Measurements from ENCODE around the gene SYNPO2. TPM values are rescaled to one million over a fixed set of nuclear protein-coding genes. Genes with fewer than 3 reads are reported as not detected.

SYNPO2 gene
- total and polyA plus RNA-seq, 2 of the 13 experiments (the other 11 are each of a cell fraction or from before 2014, with no cell fraction given), result not detected

- TF ChIP-seq ZBTB49 (CRISPR knock-in tag; IDR thresholded peaks at IDR 0.05; ENCODE audit: borderline replicate concordance) (no peak), ZNF513 (CRISPR knock-in tag; conservative IDR thresholded peaks at IDR 0.05) (no peak)
- TF ChIP-seq, protein P1, sequence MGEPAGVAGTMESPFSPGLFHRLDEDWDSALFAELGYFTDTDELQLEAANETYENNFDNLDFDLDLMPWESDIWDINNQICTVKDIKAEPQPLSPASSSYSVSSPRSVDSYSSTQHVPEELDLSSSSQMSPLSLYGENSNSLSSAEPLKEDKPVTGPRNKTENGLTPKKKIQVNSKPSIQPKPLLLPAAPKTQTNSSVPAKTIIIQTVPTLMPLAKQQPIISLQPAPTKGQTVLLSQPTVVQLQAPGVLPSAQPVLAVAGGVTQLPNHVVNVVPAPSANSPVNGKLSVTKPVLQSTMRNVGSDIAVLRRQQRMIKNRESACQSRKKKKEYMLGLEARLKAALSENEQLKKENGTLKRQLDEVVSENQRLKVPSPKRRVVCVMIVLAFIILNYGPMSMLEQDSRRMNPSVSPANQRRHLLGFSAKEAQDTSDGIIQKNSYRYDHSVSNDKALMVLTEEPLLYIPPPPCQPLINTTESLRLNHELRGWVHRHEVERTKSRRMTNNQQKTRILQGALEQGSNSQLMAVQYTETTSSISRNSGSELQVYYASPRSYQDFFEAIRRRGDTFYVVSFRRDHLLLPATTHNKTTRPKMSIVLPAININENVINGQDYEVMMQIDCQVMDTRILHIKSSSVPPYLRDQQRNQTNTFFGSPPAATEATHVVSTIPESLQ (CRISPR knock-in tag; conservative IDR thresholded peaks at IDR 0.05), result no peak
Measured at GRCh38 chr4:118936406-118936805, 47.8 kb downstream of the SYNPO2 start (continued).

GRCh38 chr4:118939169-118939783, 50.6 kb downstream of the SYNPO2 start:
- Histone ChIP-seq H4K20me1 (ENCODE audit: insufficient read depth, low read length) (no peaks in the 10 kb centered on the region), H3K9ac (ENCODE audit: insufficient read depth, low read depth, low read length) (no peak overlapping the region), H3K4me3 (replicated peaks in 1 of 3; ENCODE audit: insufficient read depth in 1 of 3, low read depth in 2 of 3, low read length in 3 of 3) (no peak overlapping the region), H2AFZ (ENCODE audit: low read length) (no peak overlapping the region), H3K36me3 (replicated peaks in 1 of 2; ENCODE audit: control insufficient read depth in 1 of 2, insufficient read depth in 2 of 2, low read length in 2 of 2) (no peaks in the 10 kb centered on the region), H3K4me1 (ENCODE audit: insufficient read depth, low read length) (no peaks in the 10 kb centered on the region), H3K4me2 (ENCODE audit: low read depth, low read length) (no peak overlapping the region), H3K79me2 (ENCODE audit: insufficient read depth, low read length) (no peaks in the 10 kb centered on the region), H3K27me3 (ENCODE audit: control insufficient read depth in 1 of 2, insufficient read depth in 2 of 2, low read length in 2 of 2) (no peaks in the 10 kb centered on the region; a peak in 2 of 5 replicates), H3K9me3 (ENCODE audit: low read length) (no peaks in the 10 kb centered on the region), H3K27ac (ENCODE audit: extremely low read length, insufficient read depth, low read length) (no peak overlapping the region)
- POLR2A ChIA-PET, result no interaction called here
- in situ Hi-C loops (cut with HindIII; ENCODE audit: extremely low pct_ligation_motif_present, low pct_unique_long_range_greater_than_20kb) (no loop called here), intact Hi-C loops (cut with micrococcal nuclease; ENCODE audit: unreplicated experiment) (no loop called here)
- BruUV-seq (replicated peaks), result no TSS peak
- TF ChIP-seq HDAC1 (CRISPR knock-in tag; IDR thresholded peaks at IDR 0.05), result no peak
- no peak for TF ChIP-seq ZEB1 (IDR thresholded peaks at IDR 0.05; ENCODE audit: insufficient replicate concordance, low read depth)
- TF ChIP-seq PAF1 (CRISPR knock-in tag; IDR thresholded peaks at IDR 0.05), result no peak
- TF ChIP-seq CEBPG (CRISPR knock-in tag; IDR thresholded peaks at IDR 0.05), result no peak
- TF ChIP-seq THYN1 (CRISPR knock-in tag; IDR thresholded peaks at IDR 0.05; ENCODE audit: borderline replicate concordance, low read depth), result no peak
- TF ChIP-seq SUZ12 (IDR thresholded peaks at IDR 0.05; ENCODE audit: low read depth, low read length), result no peak
- no peak for TF ChIP-seq ZBTB26 (CRISPR knock-in tag; IDR thresholded peaks at IDR 0.05; ENCODE audit: borderline replicate concordance)
- TF ChIP-seq HNRNPL (IDR thresholded peaks at IDR 0.05; ENCODE audit: low read depth, low read length), result no peak
- no peak for TF ChIP-seq FOSL2 (CRISPR knock-in tag; IDR thresholded peaks at IDR 0.05)
- TF ChIP-seq, protein P2, sequence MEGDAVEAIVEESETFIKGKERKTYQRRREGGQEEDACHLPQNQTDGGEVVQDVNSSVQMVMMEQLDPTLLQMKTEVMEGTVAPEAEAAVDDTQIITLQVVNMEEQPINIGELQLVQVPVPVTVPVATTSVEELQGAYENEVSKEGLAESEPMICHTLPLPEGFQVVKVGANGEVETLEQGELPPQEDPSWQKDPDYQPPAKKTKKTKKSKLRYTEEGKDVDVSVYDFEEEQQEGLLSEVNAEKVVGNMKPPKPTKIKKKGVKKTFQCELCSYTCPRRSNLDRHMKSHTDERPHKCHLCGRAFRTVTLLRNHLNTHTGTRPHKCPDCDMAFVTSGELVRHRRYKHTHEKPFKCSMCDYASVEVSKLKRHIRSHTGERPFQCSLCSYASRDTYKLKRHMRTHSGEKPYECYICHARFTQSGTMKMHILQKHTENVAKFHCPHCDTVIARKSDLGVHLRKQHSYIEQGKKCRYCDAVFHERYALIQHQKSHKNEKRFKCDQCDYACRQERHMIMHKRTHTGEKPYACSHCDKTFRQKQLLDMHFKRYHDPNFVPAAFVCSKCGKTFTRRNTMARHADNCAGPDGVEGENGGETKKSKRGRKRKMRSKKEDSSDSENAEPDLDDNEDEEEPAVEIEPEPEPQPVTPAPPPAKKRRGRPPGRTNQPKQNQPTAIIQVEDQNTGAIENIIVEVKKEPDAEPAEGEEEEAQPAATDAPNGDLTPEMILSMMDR (CRISPR knock-in tag; IDR thresholded peaks at IDR 0.05), result no peak
- WGBS (ENCODE audit: low lambda C conversion rate), result 24% methylated on average over 10 of the region's 10 CpGs
- DNase-seq (ENCODE audit: low spot score) (no peak), FAIRE-seq (no peak), ATAC-seq (no peak)
- CTCF ChIA-PET (ENCODE audit: low intra/inter-chr PET ratio, low total read pairs), result no interaction called here

Data from HepG2 (cell line).